Measurements from ENCODE around the gene MRGPRX3. TPM values are rescaled to one million over a fixed set of nuclear protein-coding genes. Genes with fewer than 3 reads are reported as not detected.

Gene MRGPRX3
- total RNA-seq: not detected

- TF ChIP-seq POLR2A (IDR thresholded peaks at IDR 0.05) (no peak), CTCF (IDR thresholded peaks at IDR 0.05) (no peak)
Observed at GRCh38 chr11:18132341-18132740, at the start of gene MRGPRX3. MRGPRX3 (plus strand) TSS chr11:18132571; CDS start chr11:18137203, 4,632 bp downstream.

GRCh38 chr11:18088366-18088765 is 44.0 kb upstream of the MRGPRX3 start:
- no peak for TF ChIP-seq CTCF (IDR thresholded peaks at IDR 0.05)
- TF ChIP-seq POLR2A (IDR thresholded peaks at IDR 0.05): no peak
- DNase-seq: no peak
- H3K27ac ChIP-seq: no peak overlapping the region
- peaks cover 0 to 79% (median 0%) of the 10 kb centered on the region in 3 donors for H3K36me3 ChIP-seq
- H3K4me3 ChIP-seq: no peak overlapping the region
- no peaks in the 10 kb centered on the region for H3K27me3 ChIP-seq
- H3K4me1 ChIP-seq: no peaks in the 10 kb centered on the region
- H3K9me3 ChIP-seq: no peaks in the 10 kb centered on the region

More at GRCh38 chr11:18132341-18132740, at the start of gene MRGPRX3:
- no peaks in the 10 kb centered on the region for H3K4me1 ChIP-seq
- no peak within 1 kb of the TSS for H3K4me3 ChIP-seq
- H3K27me3 ChIP-seq: no peaks in the 10 kb centered on the region
- no peaks in the 10 kb centered on the region for H3K9me3 ChIP-seq
- no peak for DNase-seq
- H3K27ac ChIP-seq: no peak within 1 kb of the TSS
- H3K36me3 ChIP-seq: no peaks in the 10 kb centered on the region

- Histone ChIP-seq H3K27ac (no peak overlapping the region), H3K4me3 (no peak overlapping the region), H3K4me1 (no peaks in the 10 kb centered on the region), H3K27me3 (no peaks in the 10 kb centered on the region), H3K9me3 (no peaks in the 10 kb centered on the region), H3K36me3 (peaks cover 0 to 81% (median 0%) of the 10 kb centered on the region in 3 donors)
- DNase-seq: no peak
- TF ChIP-seq CTCF (IDR thresholded peaks at IDR 0.05) (no peak), POLR2A (IDR thresholded peaks at IDR 0.05) (no peak)
Observed at GRCh38 chr11:18088966-18089365, 43.4 kb upstream of the MRGPRX3 start.

- H3K4me1 ChIP-seq: no peaks in the 10 kb centered on the region
- TF ChIP-seq CTCF (IDR thresholded peaks at IDR 0.05) (no peak), POLR2A (IDR thresholded peaks at IDR 0.05) (no peak)
- DNase-seq: no peak
- H3K27ac ChIP-seq: no peak overlapping the region
- H3K36me3 ChIP-seq: peaks cover 0 to 68% (median 0%) of the 10 kb centered on the region in 3 donors
- no peaks in the 10 kb centered on the region for H3K27me3 ChIP-seq
- no peaks in the 10 kb centered on the region for H3K9me3 ChIP-seq
- no peak overlapping the region for H3K4me3 ChIP-seq
Observed at GRCh38 chr11:18091731-18092130, 40.6 kb upstream of the MRGPRX3 start.

GRCh38 chr11:18093959-18094358 is 38.4 kb upstream of the MRGPRX3 start:
- Histone ChIP-seq H3K4me3 (no peak overlapping the region), H3K27ac (no peak overlapping the region)
- DNase-seq: no peak

More at GRCh38 chr11:18093959-18094358, 38.4 kb upstream of the MRGPRX3 start:
- H3K4me1 ChIP-seq: no peaks in the 10 kb centered on the region
- no peaks in the 10 kb centered on the region for H3K27me3 ChIP-seq
- H3K36me3 ChIP-seq: peaks cover 0 to 49% (median 0%) of the 10 kb centered on the region in 3 donors
- H3K9me3 ChIP-seq: no peaks in the 10 kb centered on the region
- no peak for TF ChIP-seq POLR2A (IDR thresholded peaks at IDR 0.05)
- TF ChIP-seq CTCF (IDR thresholded peaks at IDR 0.05): no peak
